Measurements from ENCODE around the gene SH2D3C.

GRCh38 chr9:127794001-127794791 is 15.7 kb upstream of the SH2D3C start:
- TF ChIP-seq CTCF (IDR thresholded peaks at IDR 0.05) (no peak), POLR2A (IDR thresholded peaks at IDR 0.05) (no peak), EP300 (IDR thresholded peaks at IDR 0.05) (no peak)
